ENCODE measurements around the gene HOXA9.
A peak's percentile ranks its signal among the peaks of the same experiment; 100 is the strongest.

The HOXA9 gene

GRCh38 chr7:27123477-27124053 is 41.8 kb downstream of the HOXA9 start:
- H3K4me1 ChIP-seq (ENCODE audit: control insufficient read depth in 1 of 2, insufficient read depth in 2 of 2, low read length in 2 of 2), result peaks cover 30 to 47% of the 10 kb centered on the region in 2 donors
- H3K36me3 ChIP-seq (ENCODE audit: control insufficient read depth in 1 of 2, insufficient read depth in 2 of 2, low read length in 2 of 2), result no peaks in the 10 kb centered on the region
- no peaks in the 10 kb centered on the region for H3K9me3 ChIP-seq (ENCODE audit: control insufficient read depth in 1 of 2, low read length in 2 of 2)
- peak overlapping the region; percentile 58 to 62 for H3K9ac ChIP-seq (ENCODE audit: low read depth in 1 of 2, low read length in 2 of 2)
- H3K4me3 ChIP-seq (ENCODE audit: low read depth in 1 of 2, low read length in 2 of 2), result peak overlapping the region; percentile 67 to 75
- H3K27me3 ChIP-seq (ENCODE audit: control insufficient read depth in 1 of 2, insufficient read depth in 2 of 2, low read length in 2 of 2), result peaks cover 0 to 4% of the 10 kb centered on the region in 2 donors
- peak overlapping the region; percentile 53 for H3K27ac ChIP-seq (ENCODE audit: low read depth, low read length)

GRCh38 chr7:27123007-27123476 is 42.3 kb downstream of the HOXA9 start:
- H3K9me3 ChIP-seq (ENCODE audit: control insufficient read depth in 1 of 2, low read length in 2 of 2), result no peaks in the 10 kb centered on the region
- peaks cover 30 to 45% of the 10 kb centered on the region in 2 donors for H3K4me1 ChIP-seq (ENCODE audit: control insufficient read depth in 1 of 2, insufficient read depth in 2 of 2, low read length in 2 of 2)
- H3K9ac ChIP-seq (ENCODE audit: low read depth in 1 of 2, low read length in 2 of 2), result peak overlapping the region; percentile 58 to 62
- no peaks in the 10 kb centered on the region for H3K36me3 ChIP-seq (ENCODE audit: control insufficient read depth in 1 of 2, insufficient read depth in 2 of 2, low read length in 2 of 2)
- peak overlapping the region; percentile 67 to 75 for H3K4me3 ChIP-seq (ENCODE audit: low read depth in 1 of 2, low read length in 2 of 2)
- H3K27ac ChIP-seq (ENCODE audit: low read depth, low read length), result peak overlapping the region; percentile 53
- H3K27me3 ChIP-seq (ENCODE audit: control insufficient read depth in 1 of 2, insufficient read depth in 2 of 2, low read length in 2 of 2), result peaks cover 0 to 4% of the 10 kb centered on the region in 2 donors

- Histone ChIP-seq H3K27ac (ENCODE audit: low read depth, low read length) (peak overlapping the region; percentile 53), H3K27me3 (ENCODE audit: control insufficient read depth in 1 of 2, insufficient read depth in 2 of 2, low read length in 2 of 2) (peaks cover 0 to 3% of the 10 kb centered on the region in 2 donors), H3K9ac (ENCODE audit: low read depth in 1 of 2, low read length in 2 of 2) (peak overlapping the region; percentile 39 to 62), H3K9me3 (ENCODE audit: control insufficient read depth in 1 of 2, low read length in 2 of 2) (no peaks in the 10 kb centered on the region), H3K36me3 (ENCODE audit: control insufficient read depth in 1 of 2, insufficient read depth in 2 of 2, low read length in 2 of 2) (no peaks in the 10 kb centered on the region), H3K4me3 (ENCODE audit: low read depth in 1 of 2, low read length in 2 of 2) (peak overlapping the region; percentile 67 to 75), H3K4me1 (ENCODE audit: control insufficient read depth in 1 of 2, insufficient read depth in 2 of 2, low read length in 2 of 2) (peaks cover 30 to 40% of the 10 kb centered on the region in 2 donors)
These were observed 43.0 kb downstream of the HOXA9 start for GRCh38 chr7:27122077-27122910.

GRCh38 chr7:27121684-27122076 is 43.7 kb downstream of the HOXA9 start:
- H3K4me3 ChIP-seq (ENCODE audit: low read depth in 1 of 2, low read length in 2 of 2), result peak overlapping the region; percentile 67 to 75
- peak overlapping the region; percentile 39 to 62 for H3K9ac ChIP-seq (ENCODE audit: low read depth in 1 of 2, low read length in 2 of 2)
- no peaks in the 10 kb centered on the region for H3K27me3 ChIP-seq (ENCODE audit: control insufficient read depth in 1 of 2, insufficient read depth in 2 of 2, low read length in 2 of 2)
- H3K4me1 ChIP-seq (ENCODE audit: control insufficient read depth in 1 of 2, insufficient read depth in 2 of 2, low read length in 2 of 2), result peaks cover 30 to 35% of the 10 kb centered on the region in 2 donors
- no peaks in the 10 kb centered on the region for H3K36me3 ChIP-seq (ENCODE audit: control insufficient read depth in 1 of 2, insufficient read depth in 2 of 2, low read length in 2 of 2)
- no peaks in the 10 kb centered on the region for H3K9me3 ChIP-seq (ENCODE audit: control insufficient read depth in 1 of 2, low read length in 2 of 2)
- H3K27ac ChIP-seq (ENCODE audit: low read depth, low read length), result peak overlapping the region; percentile 53

GRCh38 chr7:27119412-27119911 is 45.9 kb downstream of the HOXA9 start:
- Histone ChIP-seq H3K9me3 (ENCODE audit: control insufficient read depth in 1 of 2, low read length in 2 of 2) (no peaks in the 10 kb centered on the region), H3K4me1 (ENCODE audit: control insufficient read depth in 1 of 2, insufficient read depth in 2 of 2, low read length in 2 of 2) (peaks cover 27 to 35% of the 10 kb centered on the region in 2 donors), H3K27ac (ENCODE audit: low read depth, low read length) (no peak overlapping the region), H3K9ac (ENCODE audit: low read depth in 1 of 2, low read length in 2 of 2) (no peak overlapping the region), H3K27me3 (ENCODE audit: control insufficient read depth in 1 of 2, insufficient read depth in 2 of 2, low read length in 2 of 2) (no peaks in the 10 kb centered on the region), H3K36me3 (ENCODE audit: control insufficient read depth in 1 of 2, insufficient read depth in 2 of 2, low read length in 2 of 2) (no peaks in the 10 kb centered on the region), H3K4me3 (ENCODE audit: low read depth in 1 of 2, low read length in 2 of 2) (no peak overlapping the region)

GRCh38 chr7:27118580-27118979 is 46.8 kb downstream of the HOXA9 start:
- peak overlapping the region; percentile 64 to 69 for H3K4me3 ChIP-seq (ENCODE audit: low read depth in 1 of 2, low read length in 2 of 2)
- H3K9me3 ChIP-seq (ENCODE audit: control insufficient read depth in 1 of 2, low read length in 2 of 2), result no peaks in the 10 kb centered on the region
- H3K27me3 ChIP-seq (ENCODE audit: control insufficient read depth in 1 of 2, insufficient read depth in 2 of 2, low read length in 2 of 2), result no peaks in the 10 kb centered on the region
- peak overlapping the region in 1 of 2 donors; percentile 40 for H3K9ac ChIP-seq (ENCODE audit: low read depth in 1 of 2, low read length in 2 of 2)
- H3K4me1 ChIP-seq (ENCODE audit: control insufficient read depth in 1 of 2, insufficient read depth in 2 of 2, low read length in 2 of 2), result peaks cover 22 to 32% of the 10 kb centered on the region in 2 donors
- H3K27ac ChIP-seq (ENCODE audit: low read depth, low read length), result peak overlapping the region; percentile 20
- no peaks in the 10 kb centered on the region for H3K36me3 ChIP-seq (ENCODE audit: control insufficient read depth in 1 of 2, insufficient read depth in 2 of 2, low read length in 2 of 2)

GRCh38 chr7:27117887-27118491 is 47.3 kb downstream of the HOXA9 start:
- no peaks in the 10 kb centered on the region for H3K36me3 ChIP-seq (ENCODE audit: control insufficient read depth in 1 of 2, insufficient read depth in 2 of 2, low read length in 2 of 2)
- H3K9ac ChIP-seq (ENCODE audit: low read depth in 1 of 2, low read length in 2 of 2), result peak overlapping the region; percentile 70 to 76
- peaks cover 20 to 28% of the 10 kb centered on the region in 2 donors for H3K4me1 ChIP-seq (ENCODE audit: control insufficient read depth in 1 of 2, insufficient read depth in 2 of 2, low read length in 2 of 2)
- H3K9me3 ChIP-seq (ENCODE audit: control insufficient read depth in 1 of 2, low read length in 2 of 2), result no peaks in the 10 kb centered on the region
- peaks cover 0 to 3% of the 10 kb centered on the region in 2 donors for H3K27me3 ChIP-seq (ENCODE audit: control insufficient read depth in 1 of 2, insufficient read depth in 2 of 2, low read length in 2 of 2)
- H3K27ac ChIP-seq (ENCODE audit: low read depth, low read length), result peak overlapping the region; percentile 20
- peak overlapping the region; percentile 64 to 69 for H3K4me3 ChIP-seq (ENCODE audit: low read depth in 1 of 2, low read length in 2 of 2)

GRCh38 chr7:27116962-27117886 is 48.1 kb downstream of the HOXA9 start:
- Histone ChIP-seq H3K27me3 (ENCODE audit: control insufficient read depth in 1 of 2, insufficient read depth in 2 of 2, low read length in 2 of 2) (peaks cover 0 to 3% of the 10 kb centered on the region in 2 donors), H3K4me3 (ENCODE audit: low read depth in 1 of 2, low read length in 2 of 2) (peak overlapping the region; percentile 64 to 69), H3K9me3 (ENCODE audit: control insufficient read depth in 1 of 2, low read length in 2 of 2) (no peaks in the 10 kb centered on the region), H3K27ac (ENCODE audit: low read depth, low read length) (peak overlapping the region; percentile 51), H3K4me1 (ENCODE audit: control insufficient read depth in 1 of 2, insufficient read depth in 2 of 2, low read length in 2 of 2) (peaks cover 20 to 31% of the 10 kb centered on the region in 2 donors), H3K9ac (ENCODE audit: low read depth in 1 of 2, low read length in 2 of 2) (peak overlapping the region; percentile 70 to 76), H3K36me3 (ENCODE audit: control insufficient read depth in 1 of 2, insufficient read depth in 2 of 2, low read length in 2 of 2) (no peaks in the 10 kb centered on the region)

Measured in duodenal mucosa (tissue), 2 donors.